Epithelial cell of proximal tubule (primary cell): Measurements from ENCODE around the gene ABCC12. TPM values are rescaled to one million over a fixed set of nuclear protein-coding genes. Genes with fewer than 3 reads are reported as not detected.
"Not testable (repeated sequence)": the region's sequence is repeated elsewhere in the genome, so short reads cannot be mapped to it uniquely, and the experiment has no call there.

Source experiments
- DNase-seq: peaks from one replicate; pipeline ENCODE4 v3.0.0-alpha.2; 2011; ENCODE audit warnings: low read depth
- H3K4me3 ChIP-seq: 2 replicates; pipeline ENCODE4 v1.5.1; 2011; ENCODE audit warnings: low read depth, mild to moderate bottlenecking, low read length
- CTCF ChIP-seq: conservative IDR thresholded peaks from 2 replicates; pipeline ENCODE4 v1.5.1; 2012; ENCODE audit warnings: low read depth, mild to moderate bottlenecking, low read length
- total RNA-seq: library from RNA; depleted of rRNA; stranded (reverse); fragments of >200 nt; gene quantifications from 2 replicates; pipeline ENCODE4 v1.2.3, GENCODE V29; 2015

Gene ABCC12
- total RNA-seq, 1 donor from 2014 or later = not detected

- H3K4me3 ChIP-seq = no peak overlapping the region
- no peak for DNase-seq
- no peak for TF ChIP-seq CTCF
Observed at GRCh38 chr16:48193846-48194245, 38.1 kb upstream of the ABCC12 start.

GRCh38 chr16:48188449-48189102, 32.8 kb upstream of the ABCC12 start:
- no peak overlapping the region for H3K4me3 ChIP-seq
- DNase-seq = peak; percentile 25
- no peak for TF ChIP-seq CTCF

GRCh38 chr16:48187779-48188178, 32.0 kb upstream of the ABCC12 start:
- no peak overlapping the region for H3K4me3 ChIP-seq
- no peak for TF ChIP-seq CTCF
- DNase-seq = no peak

- no peak for DNase-seq
- TF ChIP-seq CTCF = no peak
- H3K4me3 ChIP-seq = no peak overlapping the region
Observed at GRCh38 chr16:48184681-48185080, 28.9 kb upstream of the ABCC12 start.

- no peak for TF ChIP-seq CTCF
- H3K4me3 ChIP-seq = no peak overlapping the region
Observed at GRCh38 chr16:48182979-48183537, 27.3 kb upstream of the ABCC12 start.

GRCh38 chr16:48181746-48182520, 26.1 kb upstream of the ABCC12 start:
- H3K4me3 ChIP-seq, DNase-seq: not testable (repeated sequence)

More at GRCh38 chr16:48182979-48183537, 27.3 kb upstream of the ABCC12 start:
- DNase-seq = no peak

GRCh38 chr16:48180868-48181480, 25.2 kb upstream of the ABCC12 start:
- H3K4me3 ChIP-seq = no peak overlapping the region
- DNase-seq = no peak
- TF ChIP-seq CTCF = no peak
